PC-9 (cell line): ENCODE results near the gene LRRC4C. TPM values are rescaled to one million over a fixed set of nuclear protein-coding genes. Genes with fewer than 3 reads are reported as not detected.

Source experiments
- BruUV-seq: library from RNA; stranded (reverse); fragments of 400-500 nt; replicated peaks from 2 replicates; lab custom pipeline; 2021; lab: Mats Ljungman, UMichigan
- CTCF ChIA-PET: fragments of 300-600 bp; sonication (Branson Sonifier 250); formaldehyde crosslinking; loops from one replicate; lab custom pipeline; 2022; ENCODE audit warnings: antibody characterized with exemption; lab: Charles Lee
- POLR2A ChIA-PET: fragments of 300-600 bp; sonication (Branson Sonifier 250); formaldehyde crosslinking; loops from one replicate; lab custom pipeline; 2022; ENCODE audit warnings: antibody characterized with exemption; ENCODE audit not compliant: unreplicated experiment; lab: Charles Lee
- DNase-seq, 2 experiments: peaks; one replicate each; pipeline versions ENCODE4 v3.0.0 to v3.0.0-alpha.2; 2015 to 2022; ENCODE audit warnings: mixed read lengths in 1 of 2
- H2AFZ ChIP-seq: fragments of 200-600 bp; sonication (generic); 2 replicates; pipeline ENCODE4 v1.8.1; 2017; ENCODE audit warnings: antibody characterized with exemption
- H3F3A ChIP-seq: fragments of 200-600 bp; sonication (generic); 2 replicates; pipeline ENCODE4 v1.8.1; 2017; ENCODE audit warnings: antibody characterized with exemption, mild to moderate bottlenecking, low read depth; ENCODE audit not compliant: insufficient read depth
- H3K27ac ChIP-seq: fragments of 200-600 bp; sonication (generic); 2 replicates; pipeline ENCODE4 v1.6.1; 2016; ENCODE audit warnings: mixed run types
- H3K27me3 ChIP-seq: fragments of 200-600 bp; sonication (generic); 2 replicates; pipeline ENCODE4 v1.6.1; 2016; ENCODE audit warnings: low read depth, mixed run types; ENCODE audit not compliant: insufficient read depth
- H3K36me3 ChIP-seq: fragments of 200-600 bp; sonication (generic); 2 replicates; pipeline ENCODE4 v1.6.1; 2016; ENCODE audit warnings: low read depth, mixed run types
- H3K4me1 ChIP-seq: fragments of 200-600 bp; sonication (generic); replicated peaks from 2 replicates; pipeline ENCODE4 v1.6.1; 2016; ENCODE audit warnings: mixed run types; ENCODE audit not compliant: insufficient read depth
- H3K4me2 ChIP-seq: fragments of 200-600 bp; sonication (generic); 2 replicates; pipeline ENCODE4 v1.6.1; 2017; ENCODE audit warnings: mixed run types
- H3K4me3 ChIP-seq: fragments of 200-600 bp; sonication (generic); 2 replicates; pipeline ENCODE4 v1.6.1; 2016; ENCODE audit warnings: mixed run types
- H3K79me2 ChIP-seq: fragments of 200-600 bp; sonication (generic); 2 replicates; pipeline ENCODE4 v1.6.1; 2017; ENCODE audit warnings: low read depth, mixed run types
- H3K9me2 ChIP-seq: fragments of 200-600 bp; sonication (generic); 2 replicates; pipeline ENCODE4 v1.8.1; 2017; ENCODE audit warnings: mild to moderate bottlenecking; ENCODE audit not compliant: insufficient read depth
- H3K9me3 ChIP-seq: fragments of 200-600 bp; sonication (generic); 2 replicates; pipeline ENCODE4 v1.8.1; 2016; ENCODE audit warnings: low read depth; ENCODE audit not compliant: insufficient read depth
- H4K20me1 ChIP-seq: fragments of 200-600 bp; sonication (generic); 2 replicates; pipeline ENCODE4 v1.8.1; 2017; ENCODE audit not compliant: insufficient read depth
- EZH2 ChIP-seq: fragments of 200-600 bp; sonication (generic); IDR thresholded peaks from 2 replicates; pipeline ENCODE4 v1.8.0; 2017; ENCODE audit warnings: antibody characterized with exemption, low read depth
- intact Hi-C: fragments of 100-400 bp; cut with micrococcal nuclease; formaldehyde crosslinking; loops from one replicate; pipeline ENCODE4 v1.10.0; 2022; ENCODE audit not compliant: unreplicated experiment
- total RNA-seq: library from RNA; stranded (reverse); gene quantifications from 2 replicates; pipeline ENCODE4 v1.2.3, GENCODE V29; 2021
- TF ChIP-seq, protein P1 (sequence below): fragments of 200-600 bp; sonication (generic); conservative IDR thresholded peaks from 2 replicates; pipeline ENCODE4 v1.6.1; 2017; ENCODE audit warnings: mixed run types, antibody characterized with exemption, mild to moderate bottlenecking, moderate library complexity

The LRRC4C gene
- total RNA-seq, 1 experiment from 2014 or later = not detected

DNA sequence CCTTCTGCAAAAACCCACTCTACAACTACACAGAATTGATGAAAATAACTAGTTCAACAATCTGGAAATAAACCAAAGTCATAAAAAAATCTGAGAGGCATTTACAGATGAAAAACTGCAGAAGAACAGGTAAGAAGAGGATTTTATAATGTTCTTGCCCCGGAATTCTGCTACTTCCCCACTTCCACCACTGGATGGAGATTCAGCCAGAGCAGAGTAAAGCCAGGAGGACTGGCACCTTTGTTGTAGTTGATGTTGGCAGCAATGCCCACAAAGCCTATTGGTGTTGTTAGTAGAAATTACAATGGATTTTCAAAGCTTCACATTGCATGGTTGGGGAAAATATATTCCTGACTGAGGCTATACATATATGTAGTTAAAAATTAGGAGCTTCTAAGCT lies 640.2 kb downstream of the LRRC4C start:
- Histone ChIP-seq H3K36me3 (no peaks in the 10 kb centered on the region), H3K79me2 (no peaks in the 10 kb centered on the region), H3K4me1 (no peaks in the 10 kb centered on the region), H3K9me2 (no peaks in the 10 kb centered on the region), H3K27ac (no peak overlapping the region), H2AFZ (no peak overlapping the region), H3K4me2 (no peak overlapping the region), H4K20me1 (no peaks in the 10 kb centered on the region), H3K4me3 (no peak overlapping the region), H3K27me3 (no peaks in the 10 kb centered on the region), H3F3A (no peaks in the 10 kb centered on the region), H3K9me3 (no peaks in the 10 kb centered on the region)
- intact Hi-C loops = no loop called here
- ChIA-PET CTCF (no interaction called here), POLR2A (no interaction called here)
- TF ChIP-seq, protein P1, sequence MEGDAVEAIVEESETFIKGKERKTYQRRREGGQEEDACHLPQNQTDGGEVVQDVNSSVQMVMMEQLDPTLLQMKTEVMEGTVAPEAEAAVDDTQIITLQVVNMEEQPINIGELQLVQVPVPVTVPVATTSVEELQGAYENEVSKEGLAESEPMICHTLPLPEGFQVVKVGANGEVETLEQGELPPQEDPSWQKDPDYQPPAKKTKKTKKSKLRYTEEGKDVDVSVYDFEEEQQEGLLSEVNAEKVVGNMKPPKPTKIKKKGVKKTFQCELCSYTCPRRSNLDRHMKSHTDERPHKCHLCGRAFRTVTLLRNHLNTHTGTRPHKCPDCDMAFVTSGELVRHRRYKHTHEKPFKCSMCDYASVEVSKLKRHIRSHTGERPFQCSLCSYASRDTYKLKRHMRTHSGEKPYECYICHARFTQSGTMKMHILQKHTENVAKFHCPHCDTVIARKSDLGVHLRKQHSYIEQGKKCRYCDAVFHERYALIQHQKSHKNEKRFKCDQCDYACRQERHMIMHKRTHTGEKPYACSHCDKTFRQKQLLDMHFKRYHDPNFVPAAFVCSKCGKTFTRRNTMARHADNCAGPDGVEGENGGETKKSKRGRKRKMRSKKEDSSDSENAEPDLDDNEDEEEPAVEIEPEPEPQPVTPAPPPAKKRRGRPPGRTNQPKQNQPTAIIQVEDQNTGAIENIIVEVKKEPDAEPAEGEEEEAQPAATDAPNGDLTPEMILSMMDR = 0 out of 2 replicates have a peak, but pooled peaks have one; percentile 22
- TF ChIP-seq EZH2 = no peak
- no TSS peak for BruUV-seq
- no peak for DNase-seq

DNA sequence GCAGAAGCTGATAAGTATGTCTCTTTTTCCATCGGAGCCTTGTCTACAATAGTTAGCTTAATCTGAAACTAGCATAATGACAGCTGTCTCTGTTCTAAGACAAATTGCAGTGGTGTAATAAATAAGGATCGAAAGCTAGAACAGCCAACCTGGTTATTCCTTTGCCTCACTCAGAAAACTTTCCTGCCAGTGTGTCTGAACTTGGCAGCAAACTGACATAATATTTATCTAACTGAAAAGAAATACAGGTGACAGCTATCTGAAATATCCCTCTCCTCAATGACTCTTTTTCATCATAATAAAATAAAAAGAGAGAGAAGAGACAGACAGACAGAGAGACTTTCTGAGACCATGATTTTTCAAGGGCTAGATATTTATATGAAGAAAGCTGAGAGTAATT lies 642.5 kb downstream of the LRRC4C start:
- Histone ChIP-seq H3K79me2 (no peaks in the 10 kb centered on the region), H3K36me3 (no peaks in the 10 kb centered on the region), H3K27ac (no peak overlapping the region), H3K9me3 (no peaks in the 10 kb centered on the region), H2AFZ (no peak overlapping the region), H3K9me2 (no peaks in the 10 kb centered on the region), H3K4me3 (no peak overlapping the region), H3F3A (no peaks in the 10 kb centered on the region), H3K4me1 (no peaks in the 10 kb centered on the region), H4K20me1 (no peaks in the 10 kb centered on the region), H3K27me3 (no peaks in the 10 kb centered on the region), H3K4me2 (no peak overlapping the region)
- ChIA-PET POLR2A (no interaction called here), CTCF (interaction anchor here (0.6 kb wide), 1 partner anchor 282 kb away, joined by 4 read pairs; no protein-coding TSS in a partner anchor)
- no TSS peak for BruUV-seq
- no peak for TF ChIP-seq EZH2
- TF ChIP-seq, protein P1 = no peak
- intact Hi-C loops = no loop called here
- DNase-seq = no peak

DNA sequence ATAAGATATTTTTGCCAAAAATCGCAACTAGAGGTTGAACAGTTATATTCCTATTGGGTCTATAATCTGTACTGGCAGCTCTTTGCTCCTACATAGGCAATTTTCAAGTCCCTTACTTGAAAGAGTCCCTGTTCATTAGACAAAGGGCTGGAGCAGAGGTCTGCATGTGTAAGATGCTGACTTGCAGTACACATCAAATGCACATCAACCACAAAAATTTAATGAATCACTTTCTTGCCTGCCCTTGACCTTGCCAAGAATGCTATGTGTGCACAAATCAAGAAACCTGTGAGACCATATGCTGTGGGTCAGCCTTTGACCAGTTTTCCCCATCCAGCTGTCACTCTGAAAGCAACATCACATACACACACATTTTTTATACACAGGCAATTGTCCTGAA lies 661.5 kb downstream of the LRRC4C start:
- no TSS peak for BruUV-seq
- Histone ChIP-seq H3F3A (no peaks in the 10 kb centered on the region), H3K4me1 (no peaks in the 10 kb centered on the region), H3K36me3 (no peaks in the 10 kb centered on the region), H3K4me2 (no peak overlapping the region), H3K79me2 (no peaks in the 10 kb centered on the region), H3K27me3 (no peaks in the 10 kb centered on the region; the same call in 1 of the 2 replicates), H3K4me3 (no peak overlapping the region), H3K9me3 (no peaks in the 10 kb centered on the region), H2AFZ (no peak overlapping the region), H4K20me1 (no peaks in the 10 kb centered on the region), H3K9me2 (no peaks in the 10 kb centered on the region), H3K27ac (no peak overlapping the region)
- TF ChIP-seq, protein P1 = no peak
- TF ChIP-seq EZH2 = no peak
- CTCF ChIA-PET = no interaction called here
- no peak for DNase-seq
- POLR2A ChIA-PET = no interaction called here
- intact Hi-C loops = no loop called here
